OCI-LY1 (cell line): ENCODE data around the gene UGT2B7.

Experiments
- EZH2 ChIP-seq: fragments of 200-600 bp; sonication (generic), shearing (Covaris generic); IDR thresholded peaks from 2 replicates; pipeline ENCODE4 v1.8.0; 2017; ENCODE audit warnings: borderline replicate concordance, mixed run types, mild to moderate bottlenecking, antibody characterized with exemption, low read length, moderate library complexity, mixed read lengths
- TF ChIP-seq, protein P1 (sequence below): fragments of 200-600 bp; sonication (generic), shearing (Covaris generic); IDR thresholded peaks from 2 replicates; pipeline ENCODE4 v1.5.1; 2017; ENCODE audit warnings: mild to moderate bottlenecking, antibody characterized with exemption, low read length, moderate library complexity, mixed read lengths

DNA sequence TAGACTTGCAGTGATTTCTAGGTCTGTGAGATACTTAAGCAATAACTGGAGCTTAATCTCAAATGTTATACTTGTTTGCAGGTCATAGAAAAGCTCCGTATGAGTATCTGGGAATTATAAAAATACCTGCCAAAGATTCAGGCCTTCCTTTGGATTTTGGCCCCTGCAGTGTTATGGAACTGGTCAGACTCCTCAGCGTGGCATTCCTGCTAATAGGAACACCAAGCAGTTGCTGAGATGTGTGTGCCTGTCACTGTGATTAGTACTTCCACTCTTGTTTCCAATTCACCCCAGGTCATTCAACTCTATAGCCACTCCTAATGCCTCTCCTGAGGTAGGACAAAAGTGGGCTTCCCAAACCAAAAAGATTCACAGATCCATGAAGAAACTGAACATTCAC is 7.8 kb upstream of the UGT2B7 start:
- TF ChIP-seq, protein P1, sequence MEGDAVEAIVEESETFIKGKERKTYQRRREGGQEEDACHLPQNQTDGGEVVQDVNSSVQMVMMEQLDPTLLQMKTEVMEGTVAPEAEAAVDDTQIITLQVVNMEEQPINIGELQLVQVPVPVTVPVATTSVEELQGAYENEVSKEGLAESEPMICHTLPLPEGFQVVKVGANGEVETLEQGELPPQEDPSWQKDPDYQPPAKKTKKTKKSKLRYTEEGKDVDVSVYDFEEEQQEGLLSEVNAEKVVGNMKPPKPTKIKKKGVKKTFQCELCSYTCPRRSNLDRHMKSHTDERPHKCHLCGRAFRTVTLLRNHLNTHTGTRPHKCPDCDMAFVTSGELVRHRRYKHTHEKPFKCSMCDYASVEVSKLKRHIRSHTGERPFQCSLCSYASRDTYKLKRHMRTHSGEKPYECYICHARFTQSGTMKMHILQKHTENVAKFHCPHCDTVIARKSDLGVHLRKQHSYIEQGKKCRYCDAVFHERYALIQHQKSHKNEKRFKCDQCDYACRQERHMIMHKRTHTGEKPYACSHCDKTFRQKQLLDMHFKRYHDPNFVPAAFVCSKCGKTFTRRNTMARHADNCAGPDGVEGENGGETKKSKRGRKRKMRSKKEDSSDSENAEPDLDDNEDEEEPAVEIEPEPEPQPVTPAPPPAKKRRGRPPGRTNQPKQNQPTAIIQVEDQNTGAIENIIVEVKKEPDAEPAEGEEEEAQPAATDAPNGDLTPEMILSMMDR = no peak
- no peak for TF ChIP-seq EZH2
